NB4 (cell line): ENCODE results near the gene MAP4K1.

Experiments used
- DNase-seq: peaks from one replicate; pipeline ENCODE4 v3.0.0; 2010; ENCODE audit warnings: low read depth
- H3K4me3 ChIP-seq: one replicate; pipeline ENCODE4 v1.5.1; 2011; ENCODE audit warnings: mild to moderate bottlenecking, low read depth, low read length, moderate library complexity
- CTCF ChIP-seq: IDR thresholded peaks from one replicate; pipeline ENCODE4 v1.5.1; 2012; ENCODE audit warnings: low read depth, low read length
- MAX ChIP-seq: IDR thresholded peaks from 2 replicates; pipeline ENCODE4 v1.6.1; 2011; ENCODE audit warnings: low read depth, low read length
- MYC ChIP-seq: IDR thresholded peaks from 2 replicates; pipeline ENCODE4 v1.6.1; 2011; ENCODE audit warnings: low read depth, low read length
- POLR2A ChIP-seq: IDR thresholded peaks from 2 replicates; pipeline ENCODE4 v1.6.1; 2011; ENCODE audit warnings: mild to moderate bottlenecking; ENCODE audit not compliant: insufficient read length; ENCODE audit errors: extremely low read depth

The MAP4K1 gene

GRCh38 chr19:38617764-38618589 lies at the start of gene MAP4K1:
Gene MAP4K1 (minus strand): TSS chr19:38617953. CDS start chr19:38617895, 58 bp downstream.
- H3K4me3 ChIP-seq, result peak within 1 kb of the TSS; percentile 65
- TF ChIP-seq MYC, result no peak; the same call in 1 of the 2 replicates
- no peak for TF ChIP-seq CTCF
- no peak for TF ChIP-seq POLR2A
- TF ChIP-seq MAX, result peak; percentile 53
- DNase-seq, result peak; percentile 92

DNA sequence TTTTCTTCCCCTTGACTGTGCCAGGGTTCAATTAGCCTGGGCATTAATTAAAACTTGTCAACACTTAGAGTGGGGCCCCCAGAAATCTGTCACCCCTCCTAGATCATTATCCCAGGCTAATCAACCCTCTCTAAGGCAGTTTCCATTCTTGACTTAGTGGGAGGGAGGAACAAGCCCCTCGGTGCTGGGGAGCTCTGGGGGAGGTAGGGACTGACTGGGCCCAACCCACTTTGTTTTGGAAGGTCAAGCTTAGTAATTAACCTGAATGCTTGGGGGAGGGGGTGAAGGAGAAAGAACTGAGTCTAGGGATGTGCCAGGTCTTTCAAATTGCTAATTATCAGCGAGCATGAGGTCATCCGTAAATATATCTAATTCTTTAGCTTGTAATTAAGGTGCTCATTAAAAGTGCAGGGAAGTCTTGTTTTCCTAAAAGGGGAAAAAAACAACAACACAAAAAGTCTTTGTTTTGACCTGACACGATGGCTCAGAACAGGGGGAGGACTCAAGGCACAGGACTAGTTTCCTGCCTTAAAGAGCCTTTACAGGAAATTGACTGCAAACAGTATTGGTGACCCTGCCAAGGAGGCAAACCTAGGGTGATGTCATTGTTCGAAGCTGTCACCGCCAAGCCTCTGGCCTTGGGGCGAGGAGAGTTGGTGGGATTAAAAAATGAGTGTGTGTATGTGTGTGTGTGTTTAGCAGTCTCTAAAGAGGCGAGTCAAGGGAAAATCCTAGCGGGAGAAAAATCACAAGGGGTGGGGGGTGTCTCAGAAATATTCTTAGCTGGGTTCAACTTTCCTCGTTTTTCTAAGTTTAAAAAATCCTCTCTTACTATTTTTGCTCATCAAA lies 49.1 kb upstream of the MAP4K1 start:
- DNase-seq, result peak; percentile 54
- H3K4me3 ChIP-seq, result no peak overlapping the region
- TF ChIP-seq MAX (no peak), CTCF (no peak), POLR2A (no peak), MYC (no peak)

GRCh38 chr19:38665950-38666662 lies 48.4 kb upstream of the MAP4K1 start:
- no peak overlapping the region for H3K4me3 ChIP-seq
- no peak for DNase-seq

DNA sequence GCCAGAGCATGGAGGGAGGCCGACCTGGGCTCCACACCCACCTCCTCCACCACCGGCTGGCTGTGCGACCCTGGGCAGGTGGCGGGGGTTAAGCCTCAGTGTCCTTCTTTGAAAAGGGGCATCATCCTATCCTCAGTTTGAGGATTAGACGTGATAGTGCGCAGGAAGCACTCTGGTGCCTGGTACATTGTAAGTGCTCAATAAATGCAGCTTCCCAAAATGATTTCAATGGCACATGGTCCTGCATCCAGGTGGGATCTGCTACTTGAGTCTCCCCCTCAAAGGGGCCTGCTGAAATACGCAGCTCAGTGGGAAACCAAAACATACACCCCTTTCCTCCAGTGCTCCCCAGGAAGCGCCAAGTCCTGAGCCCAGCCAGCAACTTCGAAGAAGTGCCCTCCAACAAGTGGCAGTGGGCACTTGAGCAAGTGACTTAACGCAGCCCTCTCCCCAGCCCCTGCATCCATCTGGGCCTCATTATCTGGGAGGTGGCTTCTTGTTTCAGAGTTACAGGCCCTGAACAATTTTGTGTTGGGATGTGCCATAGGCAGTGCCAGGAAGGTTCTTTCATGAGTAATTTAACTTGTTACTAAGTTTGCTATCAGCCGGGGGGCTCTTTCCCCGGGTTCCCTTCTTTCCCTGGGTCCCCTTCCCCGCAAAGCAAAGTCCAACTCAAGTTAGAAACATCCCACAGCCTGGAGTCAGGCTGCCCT lies 47.6 kb upstream of the MAP4K1 start:
- DNase-seq, result no peak
- no peak overlapping the region for H3K4me3 ChIP-seq
- no peak for TF ChIP-seq MAX
- TF ChIP-seq MYC, result no peak
- no peak for TF ChIP-seq CTCF
- TF ChIP-seq POLR2A, result no peak

More at GRCh38 chr19:38665950-38666662, 48.4 kb upstream of the MAP4K1 start:
- TF ChIP-seq MYC (no peak), CTCF (no peak), POLR2A (no peak), MAX (no peak)

DNA sequence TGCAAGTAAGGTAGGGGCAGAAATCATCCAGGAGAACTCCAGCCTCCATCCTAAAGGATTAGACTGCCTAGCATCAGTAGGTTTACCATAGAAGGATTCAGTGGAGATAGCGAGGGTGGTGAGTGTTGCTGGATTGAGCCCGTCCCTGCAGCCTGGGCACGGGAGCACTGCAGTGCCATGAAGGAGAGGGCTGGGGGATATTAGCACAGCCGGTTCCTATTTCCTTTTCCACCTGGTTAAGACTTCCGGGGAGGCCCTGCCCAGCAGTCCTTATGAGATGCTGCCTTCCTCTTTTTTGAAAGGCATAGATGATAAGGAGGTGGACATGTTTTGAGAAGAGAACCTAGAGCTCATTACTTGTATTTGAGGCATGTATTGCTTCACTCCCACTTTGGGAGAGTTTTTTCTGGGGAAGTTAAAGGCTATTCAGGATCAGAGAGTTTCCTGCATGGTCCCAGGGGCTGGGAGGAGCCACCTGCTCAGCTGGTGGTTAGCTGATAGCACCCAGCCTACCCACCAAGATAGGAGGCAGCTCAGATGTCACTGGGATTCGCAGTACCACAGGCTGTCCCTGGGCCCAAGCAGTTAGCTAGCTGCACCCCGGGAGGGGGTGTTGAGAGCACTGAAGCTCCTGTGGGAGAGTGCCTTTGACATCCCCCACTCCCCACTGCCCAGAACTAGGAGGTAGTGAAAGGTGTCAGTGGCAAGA lies 46.9 kb upstream of the MAP4K1 start:
- TF ChIP-seq MAX (no peak), POLR2A (no peak), MYC (no peak), CTCF (no peak)
- H3K4me3 ChIP-seq, result no peak overlapping the region
- peak; percentile 78 for DNase-seq
